ENCODE measurements around the gene PKP1.

Gene PKP1

DNA sequence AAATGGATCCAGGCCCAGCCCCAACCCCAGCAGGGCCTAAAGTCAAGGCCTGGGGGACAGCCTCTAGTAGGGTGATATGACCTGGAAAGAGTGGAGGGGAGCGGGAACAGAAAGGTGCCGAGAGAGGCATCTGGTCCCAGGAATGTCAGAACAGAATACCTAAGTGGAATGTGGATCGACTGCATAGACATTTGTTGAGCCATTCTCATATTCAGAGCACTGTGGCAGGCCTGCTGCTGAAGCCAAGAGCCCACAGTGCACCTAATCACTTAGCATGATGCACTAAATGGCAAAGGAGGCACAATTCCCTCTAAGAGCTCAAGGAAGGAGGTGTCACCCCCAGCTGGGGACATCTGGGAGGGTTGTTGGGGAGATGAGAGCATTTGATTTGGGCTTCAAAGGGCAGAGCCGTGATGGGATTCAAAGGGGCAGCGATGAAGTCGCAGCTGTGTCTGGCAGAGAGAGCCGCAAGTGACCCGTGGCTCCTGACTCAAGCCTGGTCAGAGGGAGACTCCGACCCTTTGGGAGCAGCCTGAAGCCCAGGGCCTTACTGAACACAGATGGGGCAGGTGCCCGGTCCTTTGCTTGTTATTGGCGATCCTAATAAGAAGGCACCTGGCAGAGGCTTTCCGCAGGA lies 8.6 kb upstream of the PKP1 start:
- DNase-seq (no peak), ATAC-seq (ENCODE audit: insufficient read depth, low read depth) (no peak)
- no peak overlapping the region for H3K27ac ChIP-seq (ENCODE audit: low read length)
- H2AFZ ChIP-seq (ENCODE audit: low read depth, low read length) = no peak overlapping the region
- H3K79me2 ChIP-seq (ENCODE audit: insufficient read depth, low read length) = no peaks in the 10 kb centered on the region
- no peaks in the 10 kb centered on the region for H3K36me3 ChIP-seq (ENCODE audit: insufficient read depth, low read length)
- no peak overlapping the region for H3K4me3 ChIP-seq (ENCODE audit: low read depth in 1 of 2, low read length in 2 of 2)
- H3K4me1 ChIP-seq (ENCODE audit: insufficient read depth, low read length) = no peaks in the 10 kb centered on the region
- TF ChIP-seq EZH2 (IDR thresholded peaks at IDR 0.05; ENCODE audit: borderline replicate concordance, low read depth, low read length, severe bottlenecking) (no peak), CTCF (IDR thresholded peaks at IDR 0.05; ENCODE audit: borderline replicate concordance, extremely low read depth, low read length, poor library complexity, severe bottlenecking) (no peak)
- no peaks in the 10 kb centered on the region for H4K20me1 ChIP-seq (ENCODE audit: insufficient read depth, low read length)
- no peak overlapping the region for H3K9ac ChIP-seq (ENCODE audit: low read depth, low read length)
- no peaks in the 10 kb centered on the region for H3K27me3 ChIP-seq (ENCODE audit: insufficient read depth, low read length, poor library complexity)
- no peak overlapping the region for H3K4me2 ChIP-seq (ENCODE audit: insufficient read depth, low read length)
- no peaks in the 10 kb centered on the region for H3K9me3 ChIP-seq (ENCODE audit: insufficient read depth, low read length, severe bottlenecking)

GRCh38 chr1:201275253-201275666 lies 8.0 kb upstream of the PKP1 start:
- H2AFZ ChIP-seq (ENCODE audit: low read depth, low read length) = no peak overlapping the region
- no peaks in the 10 kb centered on the region for H3K36me3 ChIP-seq (ENCODE audit: insufficient read depth, low read length)
- ATAC-seq (ENCODE audit: insufficient read depth, low read depth) (no peak), DNase-seq (no peak)
- no peaks in the 10 kb centered on the region for H3K79me2 ChIP-seq (ENCODE audit: insufficient read depth, low read length)
- H3K4me3 ChIP-seq (ENCODE audit: low read depth in 1 of 2, low read length in 2 of 2) = no peak overlapping the region
- TF ChIP-seq EZH2 (IDR thresholded peaks at IDR 0.05; ENCODE audit: borderline replicate concordance, low read depth, low read length, severe bottlenecking) (no peak), CTCF (IDR thresholded peaks at IDR 0.05; ENCODE audit: borderline replicate concordance, extremely low read depth, low read length, poor library complexity, severe bottlenecking) (no peak)
- no peak overlapping the region for H3K4me2 ChIP-seq (ENCODE audit: insufficient read depth, low read length)
- H3K9ac ChIP-seq (ENCODE audit: low read depth, low read length) = no peak overlapping the region
- no peaks in the 10 kb centered on the region for H3K27me3 ChIP-seq (ENCODE audit: insufficient read depth, low read length, poor library complexity)
- no peaks in the 10 kb centered on the region for H3K9me3 ChIP-seq (ENCODE audit: insufficient read depth, low read length, severe bottlenecking)
- H4K20me1 ChIP-seq (ENCODE audit: insufficient read depth, low read length) = no peaks in the 10 kb centered on the region
- H3K27ac ChIP-seq (ENCODE audit: low read length) = no peak overlapping the region
- H3K4me1 ChIP-seq (ENCODE audit: insufficient read depth, low read length) = no peaks in the 10 kb centered on the region

DNA sequence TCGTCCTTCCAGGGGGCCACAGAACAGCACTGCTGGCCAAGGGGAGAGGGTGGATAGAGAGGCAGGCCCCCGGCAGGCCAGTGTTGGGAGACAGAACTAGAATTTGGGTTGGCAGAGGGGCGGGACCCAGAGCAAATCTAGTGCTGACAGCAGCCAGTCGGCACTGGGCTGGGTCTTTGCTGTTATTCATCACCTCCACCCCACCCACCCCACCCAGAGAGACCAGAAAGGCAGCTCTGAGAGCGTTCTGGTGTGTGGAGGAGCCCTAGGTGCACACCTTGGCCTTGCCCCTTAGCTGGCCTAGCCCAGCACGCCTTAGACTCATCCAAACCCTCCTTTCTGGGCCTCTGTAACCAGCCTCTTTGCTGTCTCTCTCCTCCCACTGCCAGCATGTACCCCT lies 6.4 kb upstream of the PKP1 start:
- H3K4me3 ChIP-seq (ENCODE audit: low read depth in 1 of 2, low read length in 2 of 2) = no peak overlapping the region
- no peak overlapping the region for H3K4me2 ChIP-seq (ENCODE audit: insufficient read depth, low read length)
- H3K9me3 ChIP-seq (ENCODE audit: insufficient read depth, low read length, severe bottlenecking) = no peaks in the 10 kb centered on the region
- no peaks in the 10 kb centered on the region for H3K36me3 ChIP-seq (ENCODE audit: insufficient read depth, low read length)
- no peaks in the 10 kb centered on the region for H3K27me3 ChIP-seq (ENCODE audit: insufficient read depth, low read length, poor library complexity)
- DNase-seq = no peak
- no peak overlapping the region for H3K9ac ChIP-seq (ENCODE audit: low read depth, low read length)
- H3K4me1 ChIP-seq (ENCODE audit: insufficient read depth, low read length) = no peaks in the 10 kb centered on the region
- H3K79me2 ChIP-seq (ENCODE audit: insufficient read depth, low read length) = no peaks in the 10 kb centered on the region
- no peak overlapping the region for H2AFZ ChIP-seq (ENCODE audit: low read depth, low read length)
- TF ChIP-seq CTCF (IDR thresholded peaks at IDR 0.05; ENCODE audit: borderline replicate concordance, extremely low read depth, low read length, poor library complexity, severe bottlenecking) (no peak), EZH2 (IDR thresholded peaks at IDR 0.05; ENCODE audit: borderline replicate concordance, low read depth, low read length, severe bottlenecking) (no peak)
- H3K27ac ChIP-seq (ENCODE audit: low read length) = no peak overlapping the region
- no peak for ATAC-seq (ENCODE audit: insufficient read depth, low read depth)
- no peaks in the 10 kb centered on the region for H4K20me1 ChIP-seq (ENCODE audit: insufficient read depth, low read length)

Data from DND-41 (cell line).